Pericardium fibroblast (primary cell): Measurements from ENCODE around the gene UBE2QL1. TPM values are rescaled to one million over a fixed set of nuclear protein-coding genes. Genes with fewer than 3 reads are reported as not detected.

Source experiments
- total RNA-seq: library from RNA; depleted of rRNA; stranded (reverse); fragments of >200 nt; gene quantifications from 2 replicates; pipeline ENCODE4 v1.2.3, GENCODE V29; 2015

Gene UBE2QL1
- total RNA-seq = under 0.01 TPM in 1 of 2 replicates, not detected in the other

GRCh38 chr5:6448622-6449464 is at the start of gene UBE2QL1:
UBE2QL1 (plus strand) TSS chr5:6448859; CDS start chr5:6448894, 35 bp downstream.

Other genes starting within 250 kb of the UBE2QL1 start
- gene MED10, start 70.3 kb upstream of the UBE2QL1 start, total RNA-seq = 21.4 and 36.9 TPM in 2 replicates
- 17.5 and 27.8 TPM in 2 replicates for gene NSUN2, start 184.2 kb downstream of the UBE2QL1 start, total RNA-seq
- 7.5 and 7.7 TPM in 2 replicates for gene SRD5A1, start 184.6 kb downstream of the UBE2QL1 start, total RNA-seq